Measurements from ENCODE around the gene UPK3BL1.
"Not testable (repeated sequence)": the region's sequence is repeated elsewhere in the genome, so short reads cannot be mapped to it uniquely, and the experiment has no call there.

The UPK3BL1 gene, protein sequence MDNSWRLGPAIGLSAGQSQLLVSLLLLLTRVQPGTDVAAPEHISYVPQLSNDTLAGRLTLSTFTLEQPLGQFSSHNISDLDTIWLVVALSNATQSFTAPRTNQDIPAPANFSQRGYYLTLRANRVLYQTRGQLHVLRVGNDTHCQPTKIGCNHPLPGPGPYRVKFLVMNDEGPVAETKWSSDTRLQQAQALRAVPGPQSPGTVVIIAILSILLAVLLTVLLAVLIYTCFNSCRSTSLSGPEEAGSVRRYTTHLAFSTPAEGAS

DNA sequence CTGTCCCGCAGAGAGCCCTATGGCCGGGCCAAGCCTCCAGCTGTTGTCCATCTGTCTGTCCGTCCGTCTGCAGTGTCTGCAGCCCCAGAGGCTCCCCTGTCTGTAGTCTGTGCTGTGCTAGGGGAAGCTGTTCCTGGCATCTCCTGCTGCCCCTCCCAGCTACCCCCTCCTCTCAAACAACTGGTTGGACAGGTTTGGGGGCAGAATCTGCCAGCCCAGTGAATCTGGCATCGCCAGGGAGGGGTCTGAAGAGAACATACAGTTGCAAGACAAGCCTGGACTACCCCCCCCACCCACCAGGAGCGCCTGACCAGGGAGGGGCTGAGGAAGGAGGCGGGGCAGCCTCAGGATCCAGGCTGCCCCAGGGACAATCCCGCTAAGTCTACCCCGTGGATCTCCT is at the start of gene UPK3BL1:
Gene UPK3BL1 (minus strand): TSS at position 101 of the 400 bp plus-strand sequence. CDS start 50 bp downstream, at position 51.
- not testable (repeated sequence) for DNase-seq (ENCODE audit: low read depth in 2 of 2)

DNA sequence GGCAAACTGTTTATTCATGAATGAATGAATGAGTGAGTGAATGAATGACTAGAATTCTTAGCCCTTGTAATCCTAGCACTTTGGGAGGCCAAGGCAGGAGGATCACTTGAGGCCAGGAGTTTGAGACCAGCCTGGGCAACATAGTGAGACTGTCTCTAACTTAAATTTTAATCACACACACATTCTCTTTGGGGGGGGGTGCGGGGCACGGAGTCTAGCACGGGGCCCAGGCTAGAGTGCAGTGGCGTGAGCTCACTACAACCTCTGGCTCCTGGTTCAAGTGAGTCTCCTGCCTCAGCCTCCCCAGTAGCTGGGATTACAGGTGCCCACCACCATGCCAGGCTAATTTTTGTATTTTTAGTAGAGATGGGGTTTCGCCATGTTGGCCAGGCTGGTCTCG is 48.0 kb upstream of the UPK3BL1 start:
- not testable (repeated sequence) for DNase-seq (ENCODE audit: low read depth in 2 of 2)

DNA sequence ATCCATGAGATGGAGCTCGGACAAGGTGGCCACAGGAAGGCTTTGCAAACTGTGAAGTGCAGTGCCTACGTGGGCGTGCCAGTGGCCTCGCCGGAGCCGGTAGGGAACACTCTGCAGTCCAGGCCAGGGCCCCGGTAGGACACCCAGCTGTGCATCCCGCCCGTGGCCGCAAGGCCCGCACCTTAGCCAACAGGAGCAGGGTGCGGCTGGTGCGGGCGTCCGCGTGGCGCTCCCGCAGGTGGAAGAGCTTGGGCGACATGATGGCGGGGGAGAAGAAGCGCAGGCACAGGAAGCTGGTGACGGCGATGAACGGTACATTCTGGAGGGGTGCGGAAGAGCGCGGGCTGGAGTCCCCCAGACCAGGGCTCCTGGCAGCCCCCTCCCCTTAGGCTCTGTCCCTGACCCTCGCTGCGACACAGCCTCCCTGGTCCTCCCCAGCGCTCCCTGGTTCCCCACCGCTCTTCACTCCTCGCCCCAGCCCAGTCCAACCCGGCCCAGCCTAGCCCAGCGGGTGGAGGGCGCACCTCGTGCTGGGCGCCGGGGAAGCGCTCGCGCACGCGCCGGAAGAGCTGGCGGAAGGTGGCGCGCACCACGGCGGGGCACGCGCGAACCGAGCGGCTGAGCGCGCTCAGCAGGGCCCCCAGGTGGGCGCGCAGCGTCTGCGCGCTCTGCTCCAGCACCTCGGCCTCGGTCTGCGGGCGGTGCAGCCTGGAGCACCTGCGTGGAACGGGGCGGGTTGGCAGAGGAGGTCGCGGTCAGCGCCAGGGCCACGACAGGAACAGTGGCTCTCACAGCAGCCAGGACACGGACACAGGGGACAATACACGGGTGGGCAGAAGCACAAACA is 47.1 kb upstream of the UPK3BL1 start:
- DNase-seq (ENCODE audit: low read depth in 2 of 2) = peak in 1 of 2 experiments; percentile 6

DNA sequence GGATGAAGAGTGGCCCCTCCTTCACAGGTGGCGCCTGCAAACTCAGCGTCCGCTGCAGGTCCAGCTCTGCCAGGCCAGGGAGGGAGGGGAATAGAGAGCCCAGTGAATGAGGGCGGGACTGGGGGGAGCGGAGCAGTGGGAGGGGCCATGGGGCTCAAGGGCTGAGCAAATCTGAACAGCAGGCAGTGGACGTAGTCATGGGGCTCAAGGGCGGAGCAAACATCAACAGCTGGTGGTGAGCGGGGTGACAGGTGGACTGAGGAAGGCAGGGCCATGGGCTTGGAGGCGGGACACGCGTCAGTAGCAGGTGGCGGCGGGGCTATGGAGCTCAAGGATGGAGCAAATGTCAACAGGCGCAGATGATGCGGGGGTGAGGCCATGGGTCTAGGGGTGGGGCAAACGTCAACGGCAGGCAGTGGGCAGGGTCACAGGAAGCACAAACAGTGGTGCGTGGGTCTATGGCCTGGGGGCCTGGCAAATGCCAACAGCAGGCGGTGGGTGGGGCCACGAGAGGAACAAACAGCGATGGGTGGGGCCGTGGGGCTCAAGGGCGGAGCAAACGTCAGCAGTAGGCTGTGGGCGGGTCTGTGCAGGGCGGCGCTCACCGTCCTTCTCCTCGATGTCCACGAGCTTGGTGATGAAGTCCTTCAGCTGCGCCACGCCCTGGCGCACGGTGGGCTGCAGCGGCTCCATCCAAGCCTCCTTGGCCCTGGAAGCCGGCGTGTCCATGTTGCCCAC is 45.9 kb upstream of the UPK3BL1 start:
- DNase-seq (ENCODE audit: low read depth in 2 of 2) = not testable (repeated sequence)

DNA sequence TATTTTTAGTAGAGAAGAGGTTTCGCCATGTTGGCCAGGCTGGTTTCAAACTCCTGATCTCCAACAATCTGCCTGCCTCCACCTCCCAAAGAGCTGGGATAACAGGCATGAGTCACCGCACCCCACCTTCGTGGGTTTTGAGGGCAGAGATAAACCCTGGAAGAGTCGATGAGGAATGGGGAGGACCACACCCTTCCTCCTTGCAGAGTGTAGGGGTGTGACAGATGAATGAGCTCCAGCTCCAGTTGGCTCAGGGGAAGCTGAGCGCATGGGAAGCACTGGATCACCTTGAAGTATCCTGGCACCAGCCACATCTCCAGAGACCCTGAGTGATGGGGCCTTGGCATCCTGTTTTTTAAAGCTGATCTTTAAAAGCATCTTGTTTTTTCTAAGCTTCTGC is 40.0 kb upstream of the UPK3BL1 start:
- not testable (repeated sequence) for DNase-seq (ENCODE audit: low read depth in 2 of 2)

DNA sequence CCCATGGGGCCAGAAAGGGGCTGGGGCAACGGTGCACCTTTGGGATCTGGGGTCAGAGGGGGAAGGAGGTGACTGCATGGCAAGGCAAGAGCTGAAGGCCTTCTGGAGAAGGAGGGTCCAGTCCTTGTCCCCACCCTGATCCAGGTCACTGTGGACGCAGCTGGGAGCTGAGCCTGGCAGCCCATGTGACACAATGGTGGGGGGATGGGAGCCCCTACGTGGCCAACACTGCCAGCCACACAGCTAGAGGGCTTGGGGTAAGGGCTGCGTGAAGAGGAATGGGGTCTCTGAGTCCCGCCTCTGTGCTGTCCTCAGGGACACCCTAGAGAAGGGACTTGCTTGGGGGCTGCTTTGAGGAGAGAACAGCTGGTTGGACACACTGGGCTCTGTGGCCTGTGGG is 38.2 kb upstream of the UPK3BL1 start:
- not testable (repeated sequence) for DNase-seq (ENCODE audit: low read depth in 2 of 2)

DNA sequence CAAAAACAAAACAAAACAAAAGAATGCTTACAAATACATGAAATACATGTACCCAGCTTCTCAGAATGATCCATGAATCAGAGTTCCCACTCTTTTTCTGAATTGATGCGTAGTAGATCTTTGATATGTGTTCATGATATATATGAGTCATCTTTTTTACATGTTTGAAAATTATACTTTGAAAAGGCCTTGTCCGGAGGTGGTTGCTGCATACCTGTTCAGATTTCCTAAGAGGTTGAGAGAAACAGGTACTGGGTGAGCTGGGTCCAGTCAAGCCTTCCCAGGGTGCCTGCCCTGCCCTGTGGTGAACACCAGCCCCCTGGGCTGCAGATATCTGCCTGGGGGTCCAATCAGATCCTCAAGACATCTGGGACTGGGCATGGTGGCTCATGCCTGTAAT is 33.0 kb upstream of the UPK3BL1 start:
- not testable (repeated sequence) for DNase-seq (ENCODE audit: low read depth in 2 of 2)

DNA sequence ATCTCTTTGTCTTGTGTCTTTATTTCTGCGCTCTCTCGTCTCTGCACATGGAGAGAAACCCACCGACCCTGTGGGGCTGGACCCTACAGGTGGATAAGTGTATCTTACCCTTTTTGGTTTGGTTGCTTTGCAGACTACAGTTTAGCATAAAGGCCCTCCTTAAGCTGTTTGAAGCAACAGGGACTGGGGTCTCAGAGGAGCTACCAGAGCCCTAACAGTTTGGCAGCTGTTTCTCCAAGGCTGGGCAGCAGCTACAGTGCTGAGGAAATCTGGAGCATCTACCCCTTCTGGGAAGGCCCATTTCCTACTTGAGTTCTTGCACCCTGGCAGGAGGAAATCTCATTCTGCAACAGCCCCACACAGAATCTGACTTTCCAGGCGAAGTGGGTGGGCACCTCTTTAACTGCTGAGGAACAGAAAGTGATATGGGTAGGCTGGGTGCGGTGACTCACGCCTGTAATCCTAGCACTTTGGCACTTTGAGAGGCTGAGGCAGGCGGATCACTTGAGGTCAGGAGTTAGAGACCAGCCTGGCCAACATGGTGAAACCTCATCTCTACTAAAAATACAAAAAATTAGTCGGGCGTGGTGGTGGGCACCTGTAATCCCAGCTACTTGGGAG is 31.0 kb upstream of the UPK3BL1 start:
- not testable (repeated sequence) for DNase-seq (ENCODE audit: low read depth in 2 of 2)

DNA sequence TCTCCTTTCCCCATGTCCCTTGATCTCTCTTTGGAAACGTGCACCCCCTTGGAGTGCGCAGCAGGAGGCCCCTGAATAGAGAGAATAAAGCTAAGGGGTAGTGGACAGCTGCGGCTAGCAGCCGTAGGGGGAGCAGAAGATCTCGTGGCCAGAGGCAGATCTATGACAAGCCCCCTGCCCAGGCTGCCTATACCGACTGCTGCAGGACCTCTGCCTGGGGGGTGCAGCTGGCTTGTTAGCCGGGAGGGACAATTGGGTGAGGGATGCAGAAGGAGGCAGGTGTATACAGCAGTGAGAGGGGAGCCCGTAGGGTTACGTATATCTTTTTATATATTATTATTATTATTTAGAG is 29.3 kb upstream of the UPK3BL1 start:
- not testable (repeated sequence) for DNase-seq (ENCODE audit: low read depth in 2 of 2)

DNA sequence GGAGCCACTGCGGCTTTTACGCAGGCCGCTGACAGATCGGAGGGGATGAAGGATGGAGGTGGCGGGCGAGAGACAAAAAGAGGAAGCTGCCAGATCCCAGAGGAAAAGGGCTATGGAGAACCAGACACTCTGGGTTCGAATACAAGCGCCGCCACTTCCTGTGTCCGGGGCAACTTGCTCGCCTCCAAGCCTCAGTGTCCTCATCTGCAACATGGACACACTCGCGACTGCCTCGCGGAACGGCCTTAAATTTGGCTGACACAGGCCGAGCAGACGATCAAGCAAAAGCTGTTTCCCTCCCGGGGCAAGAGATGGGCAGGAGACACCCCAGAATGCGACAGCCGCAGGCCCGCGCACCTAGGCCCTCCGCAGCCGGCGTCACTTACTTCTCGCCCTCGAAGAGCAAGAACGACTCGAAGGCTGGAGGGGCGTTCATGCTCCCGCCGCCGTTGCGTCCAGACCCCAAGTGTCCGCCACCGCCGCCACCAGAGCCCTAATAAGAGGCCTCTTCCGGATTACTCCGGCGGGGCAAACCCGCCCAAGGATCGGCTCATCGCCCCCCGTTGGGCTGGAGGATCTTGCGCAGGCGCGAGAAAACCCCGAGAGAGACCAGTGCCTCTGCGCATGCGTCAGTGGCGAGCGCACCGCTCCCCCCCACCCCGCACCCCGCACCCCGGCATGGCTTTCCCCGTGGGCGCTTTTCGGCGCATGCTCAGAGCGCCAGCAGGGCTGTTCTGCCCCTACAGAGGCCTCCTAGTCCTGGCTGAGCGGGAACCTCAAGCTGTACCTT is 28.8 kb upstream of the UPK3BL1 start, which contains the start of gene POLR2J2:
Gene POLR2J2 (minus strand): TSS at position 498 of the 790 bp plus-strand sequence. CDS start 62 bp downstream, at position 436.
- DNase-seq (ENCODE audit: low read depth in 2 of 2) = not testable (repeated sequence)

DNA sequence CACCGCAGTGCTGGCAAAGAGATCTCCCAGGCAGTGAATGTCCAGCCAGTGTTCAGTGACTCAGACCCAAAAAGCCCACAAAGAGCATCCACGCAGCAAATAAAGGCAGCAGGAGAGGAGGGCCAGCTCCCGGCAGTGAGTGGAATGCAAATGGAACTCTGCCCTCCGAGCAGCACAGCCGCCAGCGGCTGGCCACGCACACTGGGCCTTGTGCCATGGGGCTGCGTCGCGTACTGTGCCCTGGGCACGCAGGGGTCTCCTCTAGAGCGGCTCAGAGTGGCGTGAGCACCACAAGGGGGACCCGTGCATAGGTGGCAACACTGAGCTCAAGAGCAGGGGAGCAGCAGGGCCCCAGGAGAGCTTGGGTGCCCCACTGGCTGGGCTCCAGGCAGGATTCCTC is 24.9 kb upstream of the UPK3BL1 start:
- not testable (repeated sequence) for DNase-seq (ENCODE audit: low read depth in 2 of 2)

DNA sequence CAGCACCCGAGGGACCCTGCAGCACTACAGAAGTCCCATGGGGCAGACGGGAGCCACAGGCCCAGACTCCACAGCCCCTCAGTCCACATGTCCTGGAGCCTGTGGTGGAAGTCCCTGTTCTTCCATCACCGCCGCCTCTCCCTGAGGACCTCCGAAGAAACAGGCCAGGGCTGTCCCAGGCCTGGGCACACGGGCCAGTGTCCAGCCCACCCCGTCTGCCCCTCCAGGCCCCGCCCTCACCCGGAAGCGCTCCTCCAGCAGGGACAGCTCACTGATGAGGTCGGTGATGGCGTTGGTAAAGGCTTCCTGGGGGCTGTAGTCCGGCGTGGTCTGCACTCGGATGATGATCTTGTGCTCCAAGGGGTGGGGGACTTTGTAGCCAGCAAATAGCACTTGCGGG is 24.3 kb upstream of the UPK3BL1 start:
- DNase-seq (ENCODE audit: low read depth in 2 of 2) = not testable (repeated sequence)

DNA sequence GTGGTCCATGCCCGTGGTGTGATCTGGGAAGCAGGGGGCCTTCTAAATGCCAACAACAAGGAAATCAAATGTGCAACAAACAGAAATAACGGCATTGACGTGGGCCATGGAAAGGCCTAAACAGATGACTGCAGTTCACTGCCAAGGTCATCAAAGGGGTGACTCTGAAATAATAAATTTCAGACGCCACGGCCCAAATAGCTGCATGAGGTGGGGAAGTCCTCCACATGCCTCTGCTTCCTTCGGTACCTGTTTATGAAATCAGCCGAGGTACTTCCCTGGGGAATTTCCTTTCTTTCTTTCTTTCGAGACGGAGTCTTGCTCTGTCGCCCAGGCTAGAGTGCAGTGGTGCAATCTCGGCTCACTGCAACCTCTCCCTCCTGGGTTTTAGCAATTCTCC is 22.2 kb upstream of the UPK3BL1 start:
- not testable (repeated sequence) for DNase-seq (ENCODE audit: low read depth in 2 of 2)

DNA sequence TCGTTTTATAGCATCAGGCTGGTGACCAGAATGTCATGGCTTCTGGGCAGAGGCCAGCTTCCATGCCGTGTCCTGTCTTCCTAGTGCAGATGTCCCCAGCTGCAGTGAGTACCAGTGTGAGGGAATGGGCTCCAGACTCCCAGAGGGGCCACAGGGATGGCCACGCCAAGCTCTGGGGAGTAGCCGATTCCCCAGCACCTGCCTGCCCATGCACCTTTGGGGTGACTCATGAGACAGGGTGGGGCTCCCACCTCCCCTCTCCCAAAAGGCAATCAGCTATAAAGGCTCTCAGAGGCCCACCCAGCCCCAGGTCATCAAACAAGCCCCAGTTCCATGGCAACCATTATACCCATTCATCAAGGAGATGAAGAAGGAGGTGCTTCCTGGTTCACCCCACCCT is 7.3 kb upstream of the UPK3BL1 start, which contains the start of gene SPDYE2B:
Gene SPDYE2B (plus strand): TSS at position 396 of the 400 bp plus-strand sequence. CDS start 2,030 bp downstream, outside the sequence.
- DNase-seq (ENCODE audit: low read depth in 2 of 2) = not testable (repeated sequence)

DNA sequence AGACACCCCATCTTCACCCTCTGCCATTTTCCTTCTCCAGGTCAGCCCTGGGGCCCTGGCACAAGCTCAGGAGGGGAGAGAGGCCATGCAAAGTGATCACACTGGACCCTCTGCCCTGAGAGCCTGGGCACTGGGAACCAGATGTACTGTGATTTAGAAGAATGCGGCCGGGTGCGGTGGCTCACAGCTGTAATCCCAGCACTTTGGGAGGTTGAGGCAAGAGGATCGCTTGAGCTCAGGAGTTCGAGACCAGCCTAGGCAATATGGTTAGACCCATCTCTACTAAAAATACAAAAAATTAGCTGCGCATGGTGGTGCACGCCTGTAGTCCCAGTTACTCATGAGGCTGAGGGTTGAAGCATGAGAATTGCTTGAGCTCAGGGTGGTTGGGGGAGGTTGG is 5.2 kb upstream of the UPK3BL1 start:
- DNase-seq (ENCODE audit: low read depth in 2 of 2) = not testable (repeated sequence)

DNA sequence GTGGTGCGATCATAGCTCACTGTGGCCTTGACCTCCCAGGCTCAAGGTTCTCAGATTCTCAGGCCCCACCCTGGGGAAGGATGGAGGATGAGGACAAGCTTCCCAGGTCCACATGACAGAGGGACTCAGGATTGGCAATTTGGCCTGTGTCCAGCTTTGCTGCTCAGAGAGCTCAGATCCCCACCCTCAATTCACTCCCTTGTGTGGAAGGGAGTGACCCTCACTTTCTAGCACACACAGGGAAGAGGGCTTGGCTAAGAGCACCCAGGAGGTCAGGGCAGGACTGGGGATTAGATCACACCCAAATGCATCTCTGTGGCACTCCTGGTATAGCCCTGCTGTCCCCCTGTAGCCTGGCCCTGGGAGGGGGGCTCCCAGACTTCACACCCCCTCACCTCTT is 813 bp upstream of the UPK3BL1 start:
- DNase-seq (ENCODE audit: low read depth in 2 of 2) = not testable (repeated sequence)

DNA sequence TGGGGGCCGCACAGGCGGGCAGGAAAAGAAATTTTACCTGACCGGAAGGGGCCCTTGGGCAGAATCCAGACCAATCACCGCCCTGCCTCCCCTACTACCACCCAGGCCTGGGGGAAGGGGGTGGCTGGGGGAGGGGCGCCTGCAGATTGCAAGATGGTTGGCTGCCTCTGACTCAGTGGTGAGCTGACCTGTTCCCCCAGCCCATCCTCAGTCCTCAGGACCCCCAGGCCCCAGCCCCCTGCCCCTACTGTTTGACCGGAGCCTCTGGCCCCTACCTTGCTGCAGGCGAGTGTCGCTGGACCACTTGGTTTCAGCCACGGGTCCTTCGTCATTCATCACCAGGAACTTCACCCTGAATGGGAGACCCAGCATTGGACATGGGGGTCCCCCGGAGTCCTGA is 3.7 kb downstream of the UPK3BL1 start:
- DNase-seq (ENCODE audit: low read depth in 2 of 2) = not testable (repeated sequence)

DNA sequence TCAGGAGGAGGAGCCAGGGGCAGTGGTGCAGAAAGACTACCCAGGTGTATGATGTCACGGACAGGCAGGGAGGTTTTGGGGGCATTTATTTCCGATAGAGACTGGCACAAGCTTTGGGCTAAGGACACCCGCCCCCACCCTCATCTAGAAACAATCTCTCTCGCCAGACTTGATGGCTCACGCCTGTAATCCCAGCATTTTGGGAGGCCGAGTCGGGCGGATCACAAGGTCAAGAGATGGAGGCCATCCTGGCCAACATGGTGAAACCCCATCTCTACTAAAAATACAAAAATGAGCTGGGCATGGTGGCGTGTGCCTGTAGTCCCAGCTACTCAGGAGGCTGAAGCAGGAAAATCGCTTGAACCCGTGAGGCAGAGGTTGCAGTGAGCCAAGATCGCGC is 5.6 kb downstream of the UPK3BL1 start:
- DNase-seq (ENCODE audit: low read depth in 2 of 2) = not testable (repeated sequence)

DNA sequence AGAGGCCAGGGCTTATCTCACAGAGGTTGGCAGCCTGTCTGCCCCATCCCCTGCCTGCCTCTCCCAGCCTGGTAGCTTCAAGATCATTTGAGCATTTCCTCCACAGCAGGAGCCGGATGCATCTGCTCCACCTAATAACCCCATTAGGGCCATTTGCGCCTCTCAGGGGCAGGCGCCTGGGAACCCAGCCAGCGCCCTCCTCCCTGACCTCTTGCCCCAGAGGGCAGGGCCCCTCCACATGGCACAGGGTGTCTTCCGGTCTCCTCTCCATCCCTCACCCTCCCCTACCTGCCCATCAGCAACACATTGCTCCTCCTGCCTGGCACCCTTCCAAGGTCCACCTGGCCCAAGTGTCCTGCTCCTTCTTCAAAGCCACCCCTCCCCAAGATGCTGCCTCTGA is 7.2 kb downstream of the UPK3BL1 start:
- not testable (repeated sequence) for DNase-seq (ENCODE audit: low read depth in 2 of 2)

DNA sequence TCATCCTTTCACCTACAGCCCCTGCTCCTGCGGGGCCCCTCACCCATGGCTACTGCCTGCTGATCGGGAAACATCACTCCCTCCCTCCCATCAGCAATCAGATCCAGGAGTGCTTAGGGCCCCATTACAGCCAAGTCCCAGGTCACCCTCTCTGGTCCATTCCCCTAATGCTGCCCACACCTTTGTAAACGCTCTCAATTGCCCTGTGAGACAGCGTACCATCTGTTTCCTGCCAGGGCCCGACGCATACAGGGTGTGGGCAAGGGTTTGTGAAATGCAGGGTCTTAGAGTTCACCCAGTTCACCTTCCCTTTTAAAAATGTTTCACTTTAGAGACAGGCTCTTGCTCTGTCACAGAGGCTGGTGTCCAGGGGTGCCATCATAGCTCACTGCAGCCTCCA is 8.3 kb downstream of the UPK3BL1 start:
- not testable (repeated sequence) for DNase-seq (ENCODE audit: low read depth in 2 of 2)

DNA sequence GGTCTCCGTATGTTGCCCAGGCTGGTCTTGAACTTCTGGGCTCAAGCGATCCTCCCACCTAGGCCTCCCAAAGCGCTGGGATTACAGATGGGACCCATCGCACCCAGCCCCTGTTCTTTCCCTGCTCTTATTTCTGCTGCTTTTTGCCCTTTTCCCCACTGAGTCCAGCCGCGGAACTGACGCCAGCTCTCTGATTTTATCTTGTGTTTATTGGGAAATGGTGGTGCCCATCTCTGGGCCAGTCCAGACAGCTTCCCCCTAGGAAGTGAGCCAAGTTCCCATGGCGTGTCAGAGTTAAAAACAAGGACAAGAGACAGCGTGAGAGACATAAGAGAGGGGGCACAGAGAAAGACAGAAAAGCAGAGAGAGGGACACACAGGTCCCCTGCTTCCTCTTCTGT is 12.0 kb downstream of the UPK3BL1 start:
- DNase-seq (ENCODE audit: low read depth in 2 of 2) = not testable (repeated sequence)
